ENCODE results near the gene MCOLN1. TPM values are rescaled to one million over a fixed set of nuclear protein-coding genes. Genes with fewer than 3 reads are reported as not detected.
A peak's percentile ranks its signal among the peaks of the same experiment; 100 is the strongest.

MCOLN1 gene
- 25.7 TPM for total RNA-seq

- peak; percentile 76 for ATAC-seq
These were observed at the start of gene MCOLN1 for GRCh38 chr19:7522072-7522922. MCOLN1 (plus strand) TSS chr19:7522624; CDS start chr19:7522751, 127 bp downstream.

GRCh38 chr19:7475665-7476064 lies 46.8 kb upstream of the MCOLN1 start:
- DNase-seq (ENCODE audit: low spot score) (no peak), ATAC-seq (no peak)

More at GRCh38 chr19:7522072-7522922, at the start of gene MCOLN1:
- peak; percentile 99 for DNase-seq (ENCODE audit: low spot score)

DNA sequence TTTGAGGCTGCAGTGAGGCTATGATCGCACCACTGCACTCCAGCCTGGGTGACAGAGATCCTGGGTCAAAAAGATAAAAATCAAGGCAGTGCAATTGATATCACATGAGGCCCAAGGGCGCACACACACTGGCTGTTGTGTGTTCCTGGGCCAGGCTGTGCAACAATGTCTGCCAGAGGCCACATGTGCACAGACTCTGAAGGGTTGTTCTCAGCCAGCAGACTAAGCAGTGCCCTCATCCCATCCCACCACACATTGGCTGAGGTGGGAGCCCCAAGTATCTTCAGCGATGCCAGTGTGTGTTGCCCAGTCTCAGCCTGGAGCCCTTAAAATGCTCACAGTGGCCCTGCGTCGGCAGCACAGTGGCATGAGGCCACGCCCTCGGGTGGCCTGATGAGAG lies 46.2 kb upstream of the MCOLN1 start:
- DNase-seq (ENCODE audit: low spot score) (no peak), ATAC-seq (no peak)

- ATAC-seq (no peak), DNase-seq (ENCODE audit: low spot score) (no peak)
These were observed 45.5 kb upstream of the MCOLN1 start for GRCh38 chr19:7476777-7477494.

DNA sequence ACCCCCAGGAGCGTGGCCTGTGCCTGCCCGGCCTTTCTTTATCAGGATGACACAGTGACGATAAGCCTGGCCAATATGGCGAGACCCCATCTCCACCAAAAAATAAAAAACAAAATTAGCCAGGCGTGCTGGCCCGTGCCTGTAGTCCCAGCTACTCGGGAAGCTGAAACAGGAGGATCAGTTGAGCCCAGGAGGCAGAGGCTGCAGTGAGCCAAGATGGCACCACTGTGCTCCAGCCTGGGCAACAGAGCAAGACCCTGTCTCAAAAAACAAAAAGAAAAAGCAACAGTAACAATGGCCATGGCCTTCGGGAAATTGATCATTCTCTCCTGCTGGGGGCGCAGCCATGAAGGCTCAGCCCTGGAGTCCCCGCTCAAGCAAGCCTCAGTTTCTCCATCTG lies 44.7 kb upstream of the MCOLN1 start:
- DNase-seq (ENCODE audit: low spot score) (no peak), ATAC-seq (no peak)

GRCh38 chr19:7478173-7478842 lies 44.1 kb upstream of the MCOLN1 start:
- DNase-seq (ENCODE audit: low spot score), result no peak
- ATAC-seq, result no peak

- ATAC-seq (no peak), DNase-seq (ENCODE audit: low spot score) (no peak)
These were observed 43.6 kb upstream of the MCOLN1 start for GRCh38 chr19:7478843-7479227.

DNA sequence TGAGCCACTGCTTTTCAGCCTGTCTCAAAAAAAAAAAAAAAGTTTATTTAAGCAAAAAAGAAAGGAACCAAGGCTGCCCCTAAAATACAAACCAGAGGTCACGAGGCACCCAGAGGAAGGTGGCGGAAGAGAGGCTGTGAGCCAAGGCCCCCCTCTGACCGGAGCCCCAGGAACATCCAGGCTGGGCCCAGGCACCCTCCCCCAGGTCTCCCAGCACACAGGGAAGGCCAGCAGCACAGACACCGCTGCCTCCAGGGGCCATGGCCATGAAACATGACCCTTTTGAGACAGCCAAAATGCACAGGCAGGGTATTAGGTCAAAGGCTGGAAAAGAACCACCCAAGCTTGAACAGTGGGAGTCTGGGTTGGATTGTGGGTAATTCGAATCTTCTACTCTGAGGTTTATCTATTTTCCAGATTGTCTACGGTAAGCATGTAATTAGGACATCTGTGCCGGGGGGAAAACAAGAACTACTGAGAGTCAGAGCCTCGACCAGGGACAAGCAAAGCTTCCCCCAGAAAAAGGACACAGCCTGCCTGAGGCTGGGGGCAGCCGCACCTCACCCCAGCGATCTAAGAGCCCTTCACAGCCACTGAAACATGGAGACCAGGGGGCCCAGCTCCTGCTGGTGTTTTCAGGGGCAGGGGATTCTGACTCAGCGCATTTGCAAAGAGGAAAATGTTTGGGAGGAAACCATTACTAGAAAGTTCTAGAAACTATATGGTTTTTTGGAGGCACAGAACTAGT lies 42.0 kb upstream of the MCOLN1 start:
- DNase-seq (ENCODE audit: low spot score), result no peak
- ATAC-seq, result peak; percentile 41

DNA sequence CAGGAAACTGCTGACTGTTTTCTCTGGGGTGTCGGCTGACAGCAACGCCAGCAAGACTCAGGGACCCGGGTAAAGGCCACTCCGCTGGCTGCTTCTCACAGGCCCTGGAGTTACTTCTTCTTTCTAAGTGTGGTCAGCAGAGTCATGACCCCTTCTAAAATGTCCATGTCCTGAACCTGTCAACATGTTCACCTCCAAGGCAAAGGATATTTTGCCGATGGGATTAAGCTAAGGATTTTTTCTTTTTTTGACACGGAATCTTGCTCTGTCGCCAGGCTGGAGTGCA lies 41.5 kb upstream of the MCOLN1 start:
- ATAC-seq (peak; percentile 27), DNase-seq (ENCODE audit: low spot score) (no peak)

DNA sequence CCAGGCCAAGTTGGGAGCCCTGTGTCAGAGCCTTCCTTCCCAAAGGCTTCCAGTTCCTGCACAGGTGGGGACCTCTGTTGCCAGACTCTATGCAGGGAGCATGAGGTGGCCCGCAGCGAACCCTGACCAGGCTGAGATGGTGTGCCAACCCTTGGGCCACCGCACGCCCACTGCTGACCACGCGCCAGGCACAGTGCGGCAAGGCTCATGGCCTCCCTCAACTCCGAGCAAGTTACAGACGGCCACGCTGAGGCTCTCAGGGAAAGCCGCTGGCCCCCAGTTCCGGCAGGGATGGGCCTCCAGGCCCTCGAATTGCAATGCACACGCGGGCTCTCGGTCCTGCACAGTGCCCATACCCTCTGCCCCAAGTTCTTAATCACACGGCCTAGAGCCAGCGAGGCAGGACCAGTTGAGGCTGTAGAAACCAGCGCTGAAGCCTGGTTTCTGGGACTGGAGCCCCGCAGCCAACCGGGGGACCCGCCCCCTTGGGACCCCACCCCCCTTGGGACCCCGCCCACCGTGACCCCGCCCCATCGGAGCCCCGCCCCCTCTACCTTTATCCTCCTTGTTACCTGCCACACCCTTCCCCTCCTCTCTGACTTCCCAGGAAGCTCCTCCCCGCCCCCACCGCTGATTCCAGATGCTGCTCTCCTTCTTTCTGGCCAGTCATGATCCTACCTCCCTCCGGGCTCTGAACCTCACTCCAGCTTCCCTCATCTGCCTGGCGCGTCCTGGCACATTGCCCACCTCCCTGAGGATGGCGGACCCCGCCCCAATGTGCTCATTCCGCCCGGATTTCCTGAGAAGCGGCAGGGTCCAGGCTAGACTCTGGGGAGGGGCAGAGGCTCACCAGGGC lies 39.6 kb upstream of the MCOLN1 start:
- DNase-seq (ENCODE audit: low spot score) (no peak), ATAC-seq (peak; percentile 7)

DNA sequence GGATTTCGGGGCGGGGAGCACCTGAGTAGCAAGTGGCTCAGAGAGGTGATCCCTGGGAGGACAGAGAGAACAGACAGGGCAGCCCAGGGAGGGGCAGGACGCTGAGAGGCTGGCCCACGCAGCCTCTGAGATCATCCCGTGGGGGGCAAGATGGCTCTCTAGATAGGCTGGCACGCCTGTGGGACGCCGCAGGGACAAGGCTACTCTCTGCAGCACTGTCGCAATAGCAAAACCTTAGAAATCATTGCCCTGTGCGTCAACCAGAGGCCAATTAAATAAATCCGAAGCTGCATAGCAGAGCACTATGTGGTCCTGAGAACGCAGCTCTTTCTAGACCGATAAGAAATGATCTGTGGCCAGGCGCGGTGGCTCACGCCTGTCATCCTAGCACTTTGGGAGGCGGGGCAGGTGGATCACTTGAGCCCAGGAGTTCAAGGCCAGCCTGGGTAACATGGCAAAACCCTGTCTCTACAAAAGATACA lies 38.7 kb upstream of the MCOLN1 start:
- DNase-seq (ENCODE audit: low spot score), result no peak
- no peak for ATAC-seq

- DNase-seq (ENCODE audit: low spot score) (no peak), ATAC-seq (no peak)
These were observed 35.5 kb upstream of the MCOLN1 start for GRCh38 chr19:7486923-7487322.

DNA sequence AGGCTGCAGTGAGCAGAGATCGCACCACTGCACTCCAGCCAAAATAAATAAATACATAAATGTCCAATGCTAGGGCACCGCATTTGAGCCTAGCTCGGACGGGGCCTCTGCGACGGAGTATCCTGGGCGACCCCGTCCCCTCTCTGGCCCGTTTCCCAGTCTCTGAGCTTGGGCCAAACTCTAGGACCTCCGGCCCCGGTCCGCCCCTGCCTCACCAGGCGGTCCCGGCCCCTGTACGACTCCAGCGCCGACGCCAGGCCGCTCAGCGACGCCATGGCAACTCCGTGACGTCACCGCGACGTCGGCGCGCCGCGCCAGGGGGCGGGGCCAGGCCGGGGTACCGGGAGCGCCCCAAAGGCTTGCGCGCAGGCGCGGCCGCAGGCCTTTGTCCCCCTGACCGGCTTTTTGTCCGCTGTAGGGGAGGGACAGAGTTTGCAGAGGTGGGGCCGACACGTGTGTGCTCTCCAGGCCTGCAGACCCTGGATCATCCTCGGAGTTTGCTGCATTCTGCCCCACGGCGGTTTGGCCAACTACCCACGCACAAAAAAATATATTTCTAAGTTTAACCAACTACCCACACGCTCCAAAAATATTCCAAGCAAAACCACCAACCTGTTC lies 33.6 kb upstream of the MCOLN1 start, which contains the start of gene PEX11G:
PEX11G (minus strand) TSS at position 300 of the 618 bp plus-strand sequence; CDS start at position 275, 25 bp downstream.
- ATAC-seq, result peak; percentile 88
- peak; percentile 96 for DNase-seq (ENCODE audit: low spot score)

GRCh38 chr19:7489609-7490044 lies 32.8 kb upstream of the MCOLN1 start:
- DNase-seq (ENCODE audit: low spot score) (no peak), ATAC-seq (peak; percentile 28)

GRCh38 chr19:7492142-7492541 lies 30.3 kb upstream of the MCOLN1 start:
- ATAC-seq (no peak), DNase-seq (ENCODE audit: low spot score) (no peak)

GRCh38 chr19:7492558-7492957 lies 29.9 kb upstream of the MCOLN1 start:
- ATAC-seq (no peak), DNase-seq (ENCODE audit: low spot score) (no peak)

- DNase-seq (ENCODE audit: low spot score) (peak; percentile 79), ATAC-seq (peak; percentile 85)
These were observed 27.9 kb upstream of the MCOLN1 start for GRCh38 chr19:7494416-7495098.

GRCh38 chr19:7497292-7497691 lies 25.1 kb upstream of the MCOLN1 start:
- no peak for ATAC-seq
- no peak for DNase-seq (ENCODE audit: low spot score)

All from left lobe of liver (tissue), 2 donors.